H1 (cell line): ENCODE measurements around the gene ZRANB3.

Source experiments
- CHD7 ChIP-seq: fragments of 300-600 bp; sonication (generic); IDR thresholded peaks from 2 replicates; pipeline ENCODE4 v1.7.1; 2012; ENCODE audit warnings: low read length, moderate library complexity, mild to moderate bottlenecking, inconsistent platforms; ENCODE audit not compliant: insufficient replicate concordance
- CTCF ChIP-seq, 3 experiments: IDR thresholded peaks; 1 replicate in 2 of 3; 2 replicates in 1 of 3; pipeline versions ENCODE4 v1.5.1 to v1.6.1; 2011; ENCODE audit warnings: low read length in 3 of 3, mild to moderate bottlenecking in 3 of 3, inconsistent platforms in 2 of 3, low read depth in 1 of 3, moderate library complexity in 1 of 3; ENCODE audit not compliant: insufficient read depth in 1 of 3; ENCODE audit errors: control extremely low read depth in 1 of 3
- EP300 ChIP-seq, 2 experiments: IDR thresholded peaks; 1 replicate in 1 of 2; 2 replicates in 1 of 2; pipeline ENCODE4 v1.6.1; 2011 to 2012; ENCODE audit warnings: low read depth in 2 of 2, low read length in 2 of 2, mild to moderate bottlenecking in 2 of 2, borderline replicate concordance in 1 of 2, inconsistent platforms in 1 of 2, moderate library complexity in 1 of 2
- EZH2 ChIP-seq: fragments of 200-600 bp; sonication (generic); IDR thresholded peaks from 2 replicates; pipeline ENCODE4 v1.7.1; 2012; ENCODE audit warnings: low read depth, mild to moderate bottlenecking, moderate library complexity, low read length, inconsistent platforms; ENCODE audit not compliant: severe bottlenecking
- JUN ChIP-seq: IDR thresholded peaks from 2 replicates; pipeline ENCODE4 v1.6.1; 2011; ENCODE audit warnings: low read depth, mild to moderate bottlenecking, improper control_type of control experiment, low read length
- MAX ChIP-seq: IDR thresholded peaks from 2 replicates; pipeline ENCODE4 v1.6.1; 2012; ENCODE audit warnings: inconsistent platforms
- POLR2A ChIP-seq, 2 experiments: IDR thresholded peaks; 1 replicate in 1 of 2; 2 replicates in 1 of 2; pipeline ENCODE4 v1.6.1; 2011; ENCODE audit warnings: low read depth in 2 of 2, low read length in 2 of 2, mild to moderate bottlenecking in 2 of 2; ENCODE audit errors: control extremely low read depth in 1 of 2
- POLR2AphosphoS5 ChIP-seq: IDR thresholded peaks from 2 replicates; pipeline ENCODE4 v1.6.1; 2011; ENCODE audit warnings: low read depth, low read length
- RAD21 ChIP-seq, 2 experiments: IDR thresholded peaks in 1 of 2; conservative IDR thresholded peaks in 1 of 2; 2 replicates each; pipeline ENCODE4 v1.6.1; 2011; ENCODE audit warnings: low read depth in 2 of 2, low read length in 2 of 2, improper control_type of control experiment in 1 of 2, inconsistent platforms in 1 of 2, mild to moderate bottlenecking in 1 of 2, moderate library complexity in 1 of 2
- SIN3A ChIP-seq, 2 experiments: IDR thresholded peaks in 1 of 2; conservative IDR thresholded peaks in 1 of 2; 2 replicates each; pipeline ENCODE4 v1.6.1; 2011 to 2012; ENCODE audit warnings: low read length in 2 of 2, improper control_type of control experiment in 1 of 2, low read depth in 1 of 2, mild to moderate bottlenecking in 1 of 2
- SP1 ChIP-seq: IDR thresholded peaks from 2 replicates; pipeline ENCODE4 v1.6.1; 2011; ENCODE audit warnings: low read depth, low read length
- SUZ12 ChIP-seq: fragments of 200-600 bp; sonication (generic); IDR thresholded peaks from 2 replicates; pipeline ENCODE4 v1.6.1; 2012; ENCODE audit warnings: mild to moderate bottlenecking, inconsistent platforms, low read length, moderate library complexity, mixed read lengths
- YY1 ChIP-seq: IDR thresholded peaks from 2 replicates; pipeline ENCODE4 v1.6.1; 2011; ENCODE audit warnings: low read depth, mild to moderate bottlenecking, low read length
- ZNF274 ChIP-seq: IDR thresholded peaks from 2 replicates; pipeline ENCODE4 v1.7.0; 2012; ENCODE audit warnings: low read length, borderline replicate concordance; ENCODE audit errors: extremely low read depth

- TF ChIP-seq CTCF (IDR thresholded peaks at IDR 0.05; ENCODE audit: control extremely low read depth in 1 of 3, insufficient read depth in 1 of 3, low read depth in 1 of 3, low read length in 3 of 3) (no peak), MAX (no peak), POLR2A (IDR thresholded peaks at IDR 0.05; ENCODE audit: control extremely low read depth in 1 of 2, low read depth in 2 of 2, low read length in 2 of 2) (no peak), CHD7 (no peak), SIN3A (conservative IDR thresholded peaks at IDR 0.05 in 1 of 2, IDR thresholded peaks at IDR 0.05 in 1 of 2; ENCODE audit: low read depth in 1 of 2, low read length in 2 of 2) (no peak), SP1 (no peak), EP300 (IDR thresholded peaks at IDR 0.05; ENCODE audit: borderline replicate concordance in 1 of 2, low read depth in 2 of 2, low read length in 2 of 2) (no peak), ZNF274 (no peak), EZH2 (no peak), SUZ12 (no peak), RAD21 (IDR thresholded peaks at IDR 0.05 in 1 of 2, conservative IDR thresholded peaks at IDR 0.05 in 1 of 2; ENCODE audit: low read depth in 2 of 2, low read length in 2 of 2) (no peak), JUN (no peak), YY1 (no peak), POLR2AphosphoS5 (no peak)
Measured at GRCh38 chr2:135311962-135312361, 219.1 kb downstream of the ZRANB3 start.
